T-cell (primary cell): ENCODE data around the gene CLIC3. TPM values are rescaled to one million over a fixed set of nuclear protein-coding genes. Genes with fewer than 3 reads are reported as not detected.

Source experiments
- ATAC-seq, 4 experiments: fragments of 200-7000 bp in 3 of 4; fragments of 150-1000 bp in 1 of 4; cut with Tn5 transposase; replicated peaks in 1 of 4; 1 replicate in 3 of 4; 2 replicates in 1 of 4; pipeline ENCODE4 v1.10.0; 2021; ENCODE audit warnings: moderate library complexity in 3 of 4, mild to moderate bottlenecking in 2 of 4, moderate number of reproducible peaks in 1 of 4
- CTCF ChIA-PET, 2 donors: fragments of 300-600 bp; sonication (Branson Sonifier 250); formaldehyde crosslinking; loops; one replicate each; lab custom pipeline; 2022; ENCODE audit warnings: antibody characterized with exemption in 2 of 2; lab: Charles Lee
- POLR2A ChIA-PET, 2 donors: fragments of 300-600 bp; sonication (Branson Sonifier 250); formaldehyde crosslinking; loops; one replicate each; lab custom pipeline; 2022; ENCODE audit warnings: antibody characterized with exemption in 2 of 2; lab: Charles Lee
- DNase-seq, 35 experiments: peaks; one replicate each; pipeline versions ENCODE4 v3.0.0 to v3.0.0-alpha.2; 2013 to 2023
- H3K27ac ChIP-seq: one replicate; pipeline ENCODE4 v1.5.1; 2013; ENCODE audit warnings: low read length
- H3K27me3 ChIP-seq, 2 experiments: replicated peaks in 1 of 2; 1 replicate in 1 of 2; 2 replicates in 1 of 2; pipeline versions ENCODE4 v1.6.1 to v1.7.0; 2013; ENCODE audit warnings: low read length in 1 of 2, mixed read lengths in 1 of 2; ENCODE audit not compliant: control insufficient read depth in 2 of 2, insufficient read depth in 2 of 2; ENCODE audit errors: extremely low read depth in 1 of 2
- H3K36me3 ChIP-seq, 2 donors: 1 replicate in 1 of 2; 2 replicates in 1 of 2; pipeline versions ENCODE4 v1.6.1 to v1.7.0; 2013; ENCODE audit warnings: low read length in 1 of 2; ENCODE audit not compliant: control insufficient read depth in 2 of 2, insufficient read depth in 1 of 2; ENCODE audit errors: extremely low read depth in 1 of 2
- H3K4me1 ChIP-seq, 2 experiments: 1 replicate in 1 of 2; 2 replicates in 1 of 2; pipeline versions ENCODE4 v1.6.1 to v1.7.0; 2013; ENCODE audit warnings: low read length in 2 of 2, mixed read lengths in 1 of 2; ENCODE audit not compliant: insufficient read depth in 2 of 2, control insufficient read depth in 1 of 2; ENCODE audit errors: extremely low read depth in 1 of 2
- H3K4me3 ChIP-seq, 2 donors: 1 replicate in 1 of 2; 2 replicates in 1 of 2; pipeline versions ENCODE4 v1.5.1 to v1.7.0; 2013; ENCODE audit warnings: mild to moderate bottlenecking in 2 of 2, low read length in 1 of 2, moderate library complexity in 1 of 2; ENCODE audit not compliant: control insufficient read depth in 1 of 2; ENCODE audit errors: extremely low read depth in 1 of 2
- H3K9me3 ChIP-seq: 2 replicates; pipeline ENCODE4 v1.7.0; 2013
- H3K27ac Mint-ChIP-seq, 2 donors: one replicate each; pipeline ENCODE4 v1.8.0; 2020 to 2021; ENCODE audit warnings: mild to moderate bottlenecking in 2 of 2, mixed read lengths in 2 of 2
- H3K27me3 Mint-ChIP-seq, 2 donors: one replicate each; pipeline ENCODE4 v1.8.0; 2021 to 2022; ENCODE audit warnings: mixed read lengths in 2 of 2
- H3K36me3 Mint-ChIP-seq: one replicate; pipeline ENCODE4 v1.8.0; 2021; ENCODE audit warnings: mixed read lengths
- H3K4me1 Mint-ChIP-seq, 3 donors: one replicate each; pipeline ENCODE4 v1.8.0; 2020 to 2022; ENCODE audit warnings: mixed read lengths in 3 of 3, mild to moderate bottlenecking in 1 of 3
- H3K4me3 Mint-ChIP-seq, 3 donors: one replicate each; pipeline ENCODE4 v1.8.0; 2020 to 2022; ENCODE audit warnings: mild to moderate bottlenecking in 3 of 3, mixed read lengths in 3 of 3, moderate library complexity in 3 of 3
- H3K9me3 Mint-ChIP-seq, 3 donors: one replicate each; pipeline ENCODE4 v1.8.0; 2020 to 2022; ENCODE audit warnings: mixed read lengths in 3 of 3
- WGBS: methylation state at CpG from one replicate; pipeline ENCODE4 v1.1.5; 2013; ENCODE audit warnings: missing lambda C conversion rate; ENCODE audit not compliant: insufficient coverage; 5-methylcytosine and 5-hydroxymethylcytosine counted together
- total RNA-seq, 35 experiments: library from RNA in 6 of 35; stranded (reverse) in 6 of 35; fragments of 120-200 nt in 1 of 35; gene quantifications; one replicate each; pipeline versions ENCODE4 v1.2.1 to v1.2.4 and lab custom pipeline; 2013 to 2026

Gene CLIC3
- total RNA-seq, 5 donors from 2014 or later (not counting 1 experiment from before 2014, with no cell fraction given): 5.4 to 24.7 (median 8.0) TPM

DNA sequence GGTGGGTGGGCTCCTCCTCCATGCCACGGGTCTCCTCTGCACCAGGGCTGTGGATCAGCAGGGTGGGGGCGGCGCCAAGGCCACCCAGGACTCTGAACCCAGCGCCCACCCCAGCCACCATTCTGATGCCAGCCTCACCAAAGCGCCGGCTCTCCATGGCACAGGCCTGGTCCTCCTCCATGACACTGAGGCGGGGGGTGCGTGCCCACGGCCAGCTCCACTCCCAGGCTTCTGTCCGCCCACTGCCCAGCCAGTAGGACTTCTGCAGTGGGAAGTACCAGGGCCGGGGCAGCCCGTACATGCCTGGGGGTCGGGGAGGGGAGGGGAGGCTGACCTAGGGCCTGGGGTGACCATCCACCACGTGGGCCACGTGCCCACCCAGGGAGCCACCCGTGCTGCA is 20.1 kb upstream of the CLIC3 start:
- DNase-seq (no peak), ATAC-seq (no peak)
- POLR2A ChIA-PET: no interaction called here
- Histone ChIP-seq H3K4me3 (no peak overlapping the region), H3K4me1 (peaks cover 0 to 5% of the 10 kb centered on the region in 2 experiments), H3K9me3 (no peaks in the 10 kb centered on the region), H3K27me3 (no peaks in the 10 kb centered on the region), H3K36me3 (peaks cover 6 to 55% of the 10 kb centered on the region in 2 donors), H3K27ac (no peak overlapping the region)
- H3K4me1 Mint-ChIP-seq: no peaks in the 10 kb centered on the region
- CTCF ChIA-PET: no interaction called here
- no peaks in the 10 kb centered on the region for H3K9me3 Mint-ChIP-seq
- H3K27ac Mint-ChIP-seq: no peak overlapping the region
- peaks cover 14% of the 10 kb centered on the region for H3K36me3 Mint-ChIP-seq
- WGBS: 98% methylated on average over 9 of the region's 16 CpGs
- H3K4me3 Mint-ChIP-seq: no peak overlapping the region
- H3K27me3 Mint-ChIP-seq: no peaks in the 10 kb centered on the region

DNA sequence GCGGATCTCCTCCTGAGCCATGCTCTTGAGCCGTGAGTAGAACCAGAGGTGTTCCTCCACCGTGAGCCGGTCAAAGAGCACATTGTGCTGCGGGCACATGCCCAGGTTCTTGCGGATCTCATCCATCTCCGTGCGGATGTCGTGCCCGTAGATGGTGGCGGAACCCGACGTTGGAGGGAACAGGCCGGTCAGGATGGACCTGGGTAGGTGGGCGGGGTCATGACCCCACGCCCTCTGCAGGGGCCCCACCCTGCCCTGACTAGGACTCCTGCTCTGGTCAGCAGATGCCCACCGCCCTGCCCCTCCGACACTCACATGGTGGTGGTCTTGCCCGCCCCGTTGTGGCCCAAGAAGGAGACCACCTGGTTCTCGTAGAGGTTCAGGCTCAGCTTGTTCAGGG is 19.6 kb upstream of the CLIC3 start:
- H3K27me3 ChIP-seq: no peaks in the 10 kb centered on the region
- ATAC-seq (no peak), DNase-seq (no peak)
- H3K36me3 ChIP-seq: peaks cover 6 to 57% of the 10 kb centered on the region in 2 donors
- H3K36me3 Mint-ChIP-seq: peaks cover 14% of the 10 kb centered on the region
- POLR2A ChIA-PET: no interaction called here
- H3K27me3 Mint-ChIP-seq: no peaks in the 10 kb centered on the region
- no peaks in the 10 kb centered on the region for H3K4me1 Mint-ChIP-seq
- no peak overlapping the region for H3K4me3 ChIP-seq
- no peaks in the 10 kb centered on the region for H3K9me3 Mint-ChIP-seq
- no peak overlapping the region for H3K4me3 Mint-ChIP-seq
- H3K9me3 ChIP-seq: no peaks in the 10 kb centered on the region
- CTCF ChIA-PET: no interaction called here
- H3K27ac ChIP-seq: no peak overlapping the region
- WGBS: 92% methylated on average over 19 of the region's 21 CpGs
- no peak overlapping the region for H3K27ac Mint-ChIP-seq
- peaks cover 0 to under 1% of the 10 kb centered on the region in 2 experiments for H3K4me1 ChIP-seq

DNA sequence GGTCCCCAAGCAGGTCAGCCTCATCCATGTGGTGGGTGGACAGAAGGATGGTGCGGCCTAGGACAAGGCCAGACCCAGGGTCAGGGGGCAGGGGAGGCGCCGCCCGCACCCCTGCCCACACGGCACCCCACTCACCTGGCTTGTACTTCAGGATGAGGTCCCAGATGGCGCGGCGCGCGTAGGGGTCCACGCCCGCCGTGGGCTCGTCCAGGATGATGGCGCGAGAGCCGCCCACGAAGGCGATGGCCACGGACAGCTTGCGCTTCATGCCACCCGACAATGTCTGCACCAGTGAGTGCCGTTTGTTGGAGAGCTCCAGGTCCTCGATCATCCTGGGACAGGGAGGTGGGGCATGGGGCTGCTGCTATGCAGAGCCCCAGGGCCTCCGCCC is 19.2 kb upstream of the CLIC3 start:
- Mint-ChIP-seq H3K4me1 (no peaks in the 10 kb centered on the region), H3K27me3 (no peaks in the 10 kb centered on the region), H3K36me3 (peaks cover 14% of the 10 kb centered on the region), H3K4me3 (no peak overlapping the region), H3K9me3 (no peaks in the 10 kb centered on the region), H3K27ac (no peak overlapping the region)
- 97% methylated on average over 22 of the region's 25 CpGs for WGBS
- no peaks in the 10 kb centered on the region for H3K27me3 ChIP-seq
- H3K4me3 ChIP-seq: no peak overlapping the region
- POLR2A ChIA-PET: no interaction called here
- DNase-seq (no peak), ATAC-seq (no peak)
- peaks cover 6 to 54% of the 10 kb centered on the region in 2 donors for H3K36me3 ChIP-seq
- CTCF ChIA-PET: no interaction called here
- H3K27ac ChIP-seq: no peak overlapping the region
- H3K4me1 ChIP-seq: no peaks in the 10 kb centered on the region
- H3K9me3 ChIP-seq: no peaks in the 10 kb centered on the region

DNA sequence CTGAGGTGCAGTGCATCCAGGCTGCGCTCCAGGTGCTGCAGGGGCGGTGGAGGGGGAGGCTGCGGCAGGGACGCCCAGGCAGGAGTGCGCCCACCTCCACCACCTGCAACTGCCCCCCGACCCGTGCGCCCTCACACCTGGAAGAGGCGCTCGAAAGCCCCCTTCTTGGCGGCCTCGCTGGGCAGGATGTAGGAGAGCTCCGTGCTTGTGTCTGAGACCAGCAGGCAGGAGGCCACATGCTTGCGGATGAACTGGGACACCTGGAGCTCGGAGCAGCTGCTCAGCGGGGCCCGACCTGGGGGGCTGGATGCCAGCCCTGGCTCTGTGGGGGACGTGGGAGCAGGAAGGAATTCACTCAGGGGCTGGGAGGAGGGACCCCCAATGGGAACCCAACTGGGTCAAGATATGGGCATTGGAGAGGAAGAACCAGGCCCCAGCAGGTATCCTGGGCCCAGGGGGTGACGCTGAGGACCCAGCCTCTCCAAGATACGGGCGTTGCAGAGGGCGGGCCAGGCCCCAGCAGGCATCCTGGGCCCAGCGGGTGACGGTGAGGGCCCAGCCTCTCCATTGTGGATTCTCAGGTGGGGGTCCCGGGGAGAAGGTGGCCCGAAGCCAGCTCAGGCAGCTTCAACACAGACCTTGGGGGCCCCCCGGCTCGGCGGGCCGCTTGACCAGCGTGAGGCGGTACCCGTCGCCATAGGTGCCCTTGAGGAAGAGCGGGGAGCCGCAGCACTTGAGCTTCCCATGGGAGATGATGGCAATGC is 18.6 kb upstream of the CLIC3 start:
- Histone ChIP-seq H3K9me3 (no peaks in the 10 kb centered on the region), H3K4me3 (no peak overlapping the region), H3K27ac (no peak overlapping the region), H3K27me3 (no peaks in the 10 kb centered on the region), H3K36me3 (peaks cover 6 to 49% of the 10 kb centered on the region in 2 donors), H3K4me1 (no peaks in the 10 kb centered on the region)
- no peak overlapping the region for H3K4me3 Mint-ChIP-seq
- H3K4me1 Mint-ChIP-seq: no peaks in the 10 kb centered on the region
- H3K27ac Mint-ChIP-seq: no peak overlapping the region
- ChIA-PET CTCF (no interaction called here), POLR2A (no interaction called here)
- DNase-seq (no peak), ATAC-seq (no peak)
- no peaks in the 10 kb centered on the region for H3K9me3 Mint-ChIP-seq
- no peaks in the 10 kb centered on the region for H3K27me3 Mint-ChIP-seq
- WGBS: 96% methylated on average over 21 of the region's 36 CpGs
- H3K36me3 Mint-ChIP-seq: peaks cover 14% of the 10 kb centered on the region

DNA sequence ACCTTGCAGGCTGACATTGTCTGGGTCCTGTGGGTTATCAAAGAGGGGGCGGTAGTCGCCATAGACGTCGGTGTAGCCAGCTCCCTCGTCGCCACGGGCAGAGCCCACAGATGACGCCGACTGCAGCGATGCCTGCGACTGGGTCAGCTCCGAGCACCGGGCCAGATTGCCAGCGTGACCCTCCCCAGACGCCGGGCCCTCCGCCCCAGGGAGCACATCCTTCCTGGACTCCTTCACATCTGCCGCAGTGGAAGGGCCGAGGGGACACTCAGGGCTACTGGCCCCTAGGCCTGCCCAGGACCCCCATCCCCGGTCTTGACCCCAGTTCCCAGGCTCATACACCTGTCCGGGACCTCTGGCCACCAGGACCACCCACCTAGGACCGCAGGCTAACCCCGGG is 17.8 kb upstream of the CLIC3 start:
- ChIA-PET CTCF (no interaction called here), POLR2A (no interaction called here)
- ATAC-seq: no peak
- Mint-ChIP-seq H3K27me3 (no peaks in the 10 kb centered on the region), H3K9me3 (no peaks in the 10 kb centered on the region), H3K4me3 (no peak overlapping the region), H3K4me1 (no peaks in the 10 kb centered on the region), H3K27ac (no peak overlapping the region), H3K36me3 (peaks cover 14% of the 10 kb centered on the region)
- no peak for DNase-seq
- peaks cover 6 to 50% of the 10 kb centered on the region in 2 donors for H3K36me3 ChIP-seq
- no peak overlapping the region for H3K27ac ChIP-seq
- H3K4me1 ChIP-seq: peaks cover 0 to 4% of the 10 kb centered on the region in 2 experiments
- H3K9me3 ChIP-seq: no peaks in the 10 kb centered on the region
- 89% methylated on average over 22 of the region's 23 CpGs for WGBS
- H3K4me3 ChIP-seq: no peak overlapping the region
- no peaks in the 10 kb centered on the region for H3K27me3 ChIP-seq

DNA sequence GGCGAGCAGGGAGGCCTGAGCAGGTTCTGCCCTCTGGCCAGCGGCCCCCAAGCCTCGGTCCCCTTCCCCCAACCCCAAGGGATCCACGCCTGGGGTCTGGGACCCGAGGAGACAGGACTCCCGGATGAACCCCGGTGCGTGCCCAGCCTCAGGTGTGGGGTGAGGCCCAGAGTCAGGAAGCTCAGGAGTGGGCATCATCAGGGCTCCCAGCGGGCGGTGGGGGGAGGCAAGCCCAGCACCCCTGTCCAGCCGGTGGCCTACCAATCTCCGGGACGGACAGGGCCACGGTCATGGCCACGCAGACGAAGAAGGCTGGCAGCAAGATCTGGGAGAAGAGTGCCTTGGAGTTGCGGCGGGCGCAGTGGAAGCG is 17.2 kb upstream of the CLIC3 start:
- H3K4me1 ChIP-seq: peaks cover 0 to 4% of the 10 kb centered on the region in 2 experiments
- peaks cover 6 to 51% of the 10 kb centered on the region in 2 donors for H3K36me3 ChIP-seq
- Mint-ChIP-seq H3K27me3 (no peaks in the 10 kb centered on the region), H3K4me1 (no peaks in the 10 kb centered on the region), H3K36me3 (peaks cover 14% of the 10 kb centered on the region), H3K27ac (no peak overlapping the region), H3K4me3 (no peak overlapping the region), H3K9me3 (no peaks in the 10 kb centered on the region)
- ChIA-PET POLR2A (no interaction called here), CTCF (no interaction called here)
- ATAC-seq (no peak), DNase-seq (no peak)
- H3K27me3 ChIP-seq: no peaks in the 10 kb centered on the region
- no peaks in the 10 kb centered on the region for H3K9me3 ChIP-seq
- WGBS: 94% methylated on average over 14 of the region's 20 CpGs
- H3K27ac ChIP-seq: no peak overlapping the region
- H3K4me3 ChIP-seq: no peak overlapping the region
